A549 (cell line): Measurements from ENCODE around the gene GRAMD1A.

ENCODE experiments used
- BCL3 ChIP-seq: fragments of >200 bp; sonication (Bioruptor Twin); formaldehyde crosslinking; IDR thresholded peaks from 3 replicates; pipeline ENCODE4 v1.6.1; 2016
- EP300 ChIP-seq, 2 experiments: fragments of >200 bp; sonication (Bioruptor Twin); formaldehyde crosslinking; IDR thresholded peaks; 2 replicates in 1 of 2; 3 replicates in 1 of 2; pipeline ENCODE4 v1.6.1; 2016 to 2017
- POLR2A ChIP-seq: IDR thresholded peaks from 2 replicates; pipeline ENCODE4 v1.6.1; 2012; ENCODE audit warnings: mild to moderate bottlenecking, low read length
- SMC3 ChIP-seq: fragments of >200 bp; sonication (Bioruptor Twin); formaldehyde crosslinking; IDR thresholded peaks from 3 replicates; pipeline ENCODE4 v1.6.1; 2018; ENCODE audit warnings: inconsistent platforms
- ZSCAN20 ChIP-seq: fragments of 250-450 bp; sonication (Bioruptor Pico); IDR thresholded peaks from 2 replicates; pipeline ENCODE4 v1.8.0; 2022; ENCODE audit warnings: mild to moderate bottlenecking, moderate library complexity
- TF ChIP-seq, protein P1 (sequence below): fragments of 450-650 bp; IDR thresholded peaks from 2 replicates; pipeline ENCODE4 v1.6.1; 2014; ENCODE audit warnings: antibody characterized with exemption
- TF ChIP-seq, protein P2 (sequence below): fragments of >200 bp; sonication (Bioruptor Twin); formaldehyde crosslinking; IDR thresholded peaks from 3 replicates; pipeline ENCODE4 v1.5.1; 2016

DNA sequence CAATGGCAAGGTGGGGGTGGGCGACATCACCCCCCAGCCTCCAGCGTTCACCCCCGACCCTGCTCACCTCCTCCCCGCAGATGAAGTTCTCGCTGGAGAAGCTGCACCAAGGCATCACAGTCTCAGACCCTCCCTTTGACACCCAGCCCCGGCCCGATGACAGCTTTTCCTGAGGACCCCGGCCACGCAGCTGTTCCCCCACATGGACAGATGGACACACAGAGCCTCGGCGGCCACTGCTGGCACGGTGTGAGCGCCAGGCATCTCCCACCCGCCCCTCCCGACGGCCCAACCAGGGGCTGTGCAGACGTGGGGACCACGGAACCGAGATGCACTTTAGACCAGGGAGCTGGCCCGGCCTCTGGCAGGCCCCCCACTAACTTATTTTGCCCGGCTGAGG, 25.8 kb downstream of the GRAMD1A start:
- TF ChIP-seq SMC3 (no peak), POLR2A (no peak), BCL3 (no peak), ZSCAN20 (CRISPR knock-in tag) (no peak), EP300 (IDR thresholded peaks at IDR 0.05) (no peak)
- TF ChIP-seq, protein P1, sequence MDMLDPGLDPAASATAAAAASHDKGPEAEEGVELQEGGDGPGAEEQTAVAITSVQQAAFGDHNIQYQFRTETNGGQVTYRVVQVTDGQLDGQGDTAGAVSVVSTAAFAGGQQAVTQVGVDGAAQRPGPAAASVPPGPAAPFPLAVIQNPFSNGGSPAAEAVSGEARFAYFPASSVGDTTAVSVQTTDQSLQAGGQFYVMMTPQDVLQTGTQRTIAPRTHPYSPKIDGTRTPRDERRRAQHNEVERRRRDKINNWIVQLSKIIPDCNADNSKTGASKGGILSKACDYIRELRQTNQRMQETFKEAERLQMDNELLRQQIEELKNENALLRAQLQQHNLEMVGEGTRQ = no peak
- TF ChIP-seq, protein P2, sequence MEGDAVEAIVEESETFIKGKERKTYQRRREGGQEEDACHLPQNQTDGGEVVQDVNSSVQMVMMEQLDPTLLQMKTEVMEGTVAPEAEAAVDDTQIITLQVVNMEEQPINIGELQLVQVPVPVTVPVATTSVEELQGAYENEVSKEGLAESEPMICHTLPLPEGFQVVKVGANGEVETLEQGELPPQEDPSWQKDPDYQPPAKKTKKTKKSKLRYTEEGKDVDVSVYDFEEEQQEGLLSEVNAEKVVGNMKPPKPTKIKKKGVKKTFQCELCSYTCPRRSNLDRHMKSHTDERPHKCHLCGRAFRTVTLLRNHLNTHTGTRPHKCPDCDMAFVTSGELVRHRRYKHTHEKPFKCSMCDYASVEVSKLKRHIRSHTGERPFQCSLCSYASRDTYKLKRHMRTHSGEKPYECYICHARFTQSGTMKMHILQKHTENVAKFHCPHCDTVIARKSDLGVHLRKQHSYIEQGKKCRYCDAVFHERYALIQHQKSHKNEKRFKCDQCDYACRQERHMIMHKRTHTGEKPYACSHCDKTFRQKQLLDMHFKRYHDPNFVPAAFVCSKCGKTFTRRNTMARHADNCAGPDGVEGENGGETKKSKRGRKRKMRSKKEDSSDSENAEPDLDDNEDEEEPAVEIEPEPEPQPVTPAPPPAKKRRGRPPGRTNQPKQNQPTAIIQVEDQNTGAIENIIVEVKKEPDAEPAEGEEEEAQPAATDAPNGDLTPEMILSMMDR = no peak
